H4 (cell line): ENCODE results near the gene TUBGCP6. TPM values are rescaled to one million over a fixed set of nuclear protein-coding genes. Genes with fewer than 3 reads are reported as not detected.

Experiments used
- DNase-seq: peaks from one replicate; pipeline ENCODE4 v3.0.0-alpha.2; 2015; ENCODE audit warnings: low spot score
- total RNA-seq: library from RNA; depleted of rRNA; stranded (reverse); fragments of >200 nt; shearing (Covaris generic); gene quantifications from 2 replicates; pipeline ENCODE4 v1.2.3, GENCODE V29; 2014

The TUBGCP6 gene
- total RNA-seq, 1 experiment from 2014 or later = 4.9 TPM

- DNase-seq = no peak
Observed at GRCh38 chr22:50262973-50263617, 18.3 kb upstream of the TUBGCP6 start.

DNA sequence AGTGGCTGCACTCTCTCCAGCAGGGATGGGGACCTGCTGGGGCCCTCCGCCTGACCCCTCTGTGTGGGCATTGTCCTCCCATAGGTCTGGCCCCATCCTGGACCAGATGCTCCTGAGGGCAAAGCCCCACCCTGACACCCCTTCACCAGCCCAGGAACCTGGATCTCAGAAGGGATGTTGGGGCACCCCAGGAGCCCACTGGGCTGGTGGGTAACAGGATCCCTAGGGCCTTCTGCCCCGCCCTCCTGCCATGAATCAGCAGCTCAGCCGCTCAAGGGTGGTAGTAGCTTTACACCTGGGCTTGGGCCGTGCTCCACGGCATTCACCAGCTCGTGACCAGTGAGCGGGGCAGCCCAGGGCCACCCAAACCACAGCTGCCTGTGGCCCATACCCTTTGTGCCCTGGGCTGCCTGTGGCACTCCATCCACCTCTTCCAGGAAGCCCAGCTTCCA, 17.7 kb upstream of the TUBGCP6 start:
- DNase-seq = peak; percentile 63

- no peak for DNase-seq
Observed at GRCh38 chr22:50261615-50262459, 17.0 kb upstream of the TUBGCP6 start, which contains the start of gene MAPK12. TSS of gene MAPK12 (minus strand) at chr22:50261683. CDS start at chr22:50261509, 174 bp downstream.

- no peak for DNase-seq
Observed at GRCh38 chr22:50260801-50261614, 16.2 kb upstream of the TUBGCP6 start.

DNA sequence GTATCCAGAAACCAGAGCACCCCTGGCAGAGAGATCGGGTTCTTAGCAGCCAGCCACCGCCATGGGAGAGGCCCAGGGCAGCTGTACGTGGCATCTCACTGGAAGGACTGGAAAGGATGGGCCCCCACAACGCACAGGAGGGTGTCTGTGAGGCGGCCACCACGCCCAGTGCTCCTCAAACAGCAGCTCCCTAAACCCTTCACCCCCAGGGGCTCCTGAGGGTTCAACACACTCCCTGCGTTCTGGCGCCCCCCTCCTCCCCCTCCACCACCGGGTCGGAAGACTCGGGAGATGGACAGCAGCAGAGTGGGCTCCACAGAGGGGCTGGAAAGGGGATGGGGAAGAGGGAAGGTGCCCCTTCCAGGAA, 15.6 kb upstream of the TUBGCP6 start:
- DNase-seq = no peak

DNA sequence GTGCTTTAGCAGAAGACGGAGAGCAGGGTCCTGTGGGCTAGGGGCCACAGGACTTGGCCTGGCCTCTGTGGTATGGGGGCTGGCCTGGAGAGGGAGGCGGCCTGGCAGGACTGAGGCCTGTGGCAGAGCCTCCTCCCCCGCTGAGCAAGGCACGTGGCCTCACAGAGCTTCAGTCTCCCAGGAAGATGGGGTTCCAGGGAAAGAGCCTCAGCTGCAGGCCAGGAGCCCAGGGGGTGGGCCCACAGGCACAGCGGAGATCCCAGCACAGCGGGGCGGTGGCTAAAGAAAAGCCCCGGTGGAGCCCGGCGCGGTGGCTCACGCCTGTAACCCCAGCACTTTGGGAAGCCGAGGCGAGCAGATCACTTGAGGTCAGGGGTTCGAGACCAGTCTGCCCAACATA, 14.5 kb upstream of the TUBGCP6 start:
- no peak for DNase-seq

- no peak for DNase-seq
Observed at GRCh38 chr22:50258361-50259292, 13.8 kb upstream of the TUBGCP6 start.

DNA sequence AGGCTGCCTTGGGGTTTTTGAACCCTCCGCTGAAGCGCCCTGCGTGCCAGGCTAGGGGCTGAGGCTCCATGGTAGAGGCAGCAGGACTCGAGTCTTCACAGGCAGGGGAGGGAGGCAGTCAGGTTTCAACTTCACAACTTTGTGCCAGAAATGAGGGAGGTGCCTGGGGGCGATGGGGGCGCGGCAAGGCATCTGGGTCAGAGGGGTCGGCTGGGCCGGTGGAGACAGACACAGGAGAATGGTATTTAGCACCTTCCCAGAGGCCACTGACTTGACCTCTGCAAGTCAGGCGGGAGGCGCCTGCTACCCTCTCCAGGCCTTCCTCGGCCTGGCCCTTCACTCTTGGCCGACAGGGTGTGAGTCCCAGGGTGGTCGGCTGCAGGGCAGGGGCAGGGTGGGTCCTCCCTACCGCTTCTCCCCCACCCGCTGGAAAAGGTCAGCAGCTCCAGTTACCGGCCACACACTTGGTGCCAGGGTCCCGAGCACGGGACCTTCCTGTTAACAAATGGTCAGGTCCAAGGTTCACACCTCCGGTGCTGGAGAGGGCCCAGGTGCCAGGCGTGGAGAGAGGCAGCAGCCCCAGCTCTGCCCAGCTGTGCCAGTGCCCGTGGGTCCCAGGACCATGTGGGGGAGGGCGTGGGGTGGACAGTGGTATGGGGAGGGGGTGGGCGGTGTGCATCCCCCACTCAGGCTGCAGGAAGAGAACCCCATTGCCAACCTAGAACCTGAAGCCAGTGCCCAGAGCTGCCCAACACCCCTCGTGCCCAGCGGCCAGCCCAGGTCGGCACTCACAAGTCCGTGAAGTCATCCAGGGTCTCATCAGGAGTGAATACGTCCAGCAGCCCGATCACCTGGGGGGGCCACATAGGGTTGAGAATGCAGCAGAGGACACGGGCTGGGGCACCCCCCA, 12.9 kb upstream of the TUBGCP6 start:
- no peak for DNase-seq

DNA sequence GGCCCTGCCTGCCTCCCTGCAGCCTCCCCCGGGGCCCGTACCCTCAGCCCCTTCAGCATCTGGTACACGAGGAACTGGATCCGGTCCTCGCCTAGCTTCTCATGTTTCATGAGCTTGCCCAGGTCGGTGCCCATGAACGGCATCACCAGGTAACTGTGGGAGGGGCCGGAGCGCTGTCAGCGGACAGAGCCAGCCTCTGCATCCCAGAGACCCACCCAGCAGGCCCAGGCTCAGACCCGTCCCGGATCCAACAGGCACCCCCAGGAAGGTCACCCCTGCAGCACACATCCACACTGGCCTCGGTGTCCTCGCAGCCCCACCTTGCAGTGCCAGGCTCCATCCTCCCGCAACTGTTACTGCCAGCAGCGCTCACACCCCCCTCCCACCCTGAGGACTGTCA, 12.2 kb upstream of the TUBGCP6 start:
- DNase-seq = no peak

- no peak for DNase-seq
Observed at GRCh38 chr22:50256258-50256862, 11.5 kb upstream of the TUBGCP6 start.

DNA sequence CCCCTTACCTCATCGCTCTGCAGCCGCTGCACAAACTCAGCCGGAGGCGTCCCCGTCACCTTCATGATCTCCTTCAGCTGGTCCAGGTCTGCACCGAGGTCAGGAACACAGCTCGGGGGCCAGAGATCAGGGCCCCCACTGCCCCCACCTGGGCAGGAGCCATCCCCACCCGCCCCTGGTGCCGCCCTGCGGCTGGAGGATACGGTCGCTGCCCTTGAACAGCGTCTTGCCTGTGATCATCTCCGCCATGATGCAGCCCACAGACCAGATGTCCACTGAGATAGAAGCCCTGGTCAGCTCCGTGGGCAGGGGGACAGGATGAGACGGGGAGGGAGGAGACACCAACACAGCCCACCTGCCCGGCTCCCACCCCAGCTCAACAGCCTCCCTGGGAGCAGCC, 10.8 kb upstream of the TUBGCP6 start:
- DNase-seq = no peak

GRCh38 chr22:50255099-50255498, 10.3 kb upstream of the TUBGCP6 start:
- DNase-seq = no peak

GRCh38 chr22:50253941-50254340, 9.1 kb upstream of the TUBGCP6 start:
- no peak for DNase-seq

DNA sequence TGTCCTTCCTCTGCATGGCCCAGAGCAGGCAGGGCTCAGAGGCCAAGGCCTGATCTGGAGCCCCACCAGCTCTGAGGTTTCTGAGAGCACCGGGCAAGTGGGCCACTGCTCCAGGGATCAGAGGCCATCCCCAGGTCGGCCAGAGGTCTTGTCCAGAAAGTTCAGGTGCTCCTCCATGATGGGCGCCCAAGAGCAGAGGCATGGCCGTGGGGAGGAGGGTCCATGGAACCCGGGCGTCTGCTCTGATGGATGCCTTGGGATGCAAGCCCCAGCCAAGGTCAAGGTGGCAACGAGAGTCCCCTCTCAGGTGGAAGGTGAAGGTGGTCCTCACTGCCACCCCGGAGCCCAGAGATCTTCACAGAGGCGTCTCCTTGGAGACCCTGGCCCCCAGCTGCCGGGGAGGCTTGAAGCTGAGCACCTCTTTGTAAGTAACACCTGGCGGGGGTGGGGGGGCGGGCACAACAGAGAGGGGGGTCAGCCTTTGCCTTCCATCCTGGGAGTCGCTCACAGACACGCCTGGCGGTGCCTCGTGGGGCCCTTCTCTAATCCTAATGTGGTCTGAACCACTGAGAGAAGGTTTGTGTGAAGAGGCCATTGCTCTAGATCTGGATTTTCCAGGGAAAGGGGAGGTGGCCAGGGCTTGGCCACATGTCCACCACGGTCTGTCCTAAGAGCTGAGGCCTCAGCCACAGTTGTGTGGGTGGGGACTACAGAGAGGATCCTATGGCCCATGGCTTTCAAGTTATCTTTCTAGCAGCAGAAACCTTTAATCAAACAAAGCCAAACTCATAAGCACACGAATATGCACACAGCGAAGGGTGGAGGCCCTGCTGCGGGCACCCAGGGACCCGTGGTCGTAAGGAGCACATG, 8.5 kb upstream of the TUBGCP6 start:
- DNase-seq = no peak

- DNase-seq = peak; percentile 58
Observed at GRCh38 chr22:50252082-50253045, 7.5 kb upstream of the TUBGCP6 start.

DNA sequence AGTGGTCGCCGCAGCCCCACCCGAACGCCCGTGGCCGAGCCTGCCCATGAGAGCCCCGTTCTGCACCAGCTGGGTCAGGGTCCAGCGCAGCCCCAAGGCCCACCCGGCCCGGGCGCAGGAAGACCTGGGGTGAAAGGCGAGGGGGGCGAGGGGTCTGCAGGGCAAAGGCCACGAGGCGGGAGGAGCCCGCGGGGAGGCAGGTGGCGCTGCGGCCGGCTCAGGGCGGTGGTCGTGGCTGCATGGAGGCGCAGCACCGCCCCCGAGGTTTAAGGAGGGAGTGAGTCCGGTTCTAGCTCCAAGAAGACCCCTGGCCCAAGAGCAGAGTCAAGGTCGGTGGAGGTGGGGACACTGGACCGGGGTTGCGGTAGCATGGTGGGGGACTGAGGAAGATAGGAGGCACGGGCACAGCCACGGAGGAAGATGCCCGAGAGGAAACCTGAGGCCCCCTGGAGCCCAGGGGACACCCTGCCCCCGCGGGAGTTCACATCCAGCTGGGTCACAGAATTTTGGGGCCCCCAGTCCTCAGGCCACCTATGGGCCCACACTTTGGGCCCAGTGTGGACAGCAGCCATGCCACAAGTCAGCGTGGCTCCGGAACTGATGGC, 6.8 kb upstream of the TUBGCP6 start:
- no peak for DNase-seq
